ENCODE measurements around the gene PURB. TPM values are rescaled to one million over a fixed set of nuclear protein-coding genes. Genes with fewer than 3 reads are reported as not detected.

PURB gene
- total and polyA plus RNA-seq, 2 of the 4 experiments (the other 2 are of a cell fraction), result 6.3 to 8.8 TPM

DNA sequence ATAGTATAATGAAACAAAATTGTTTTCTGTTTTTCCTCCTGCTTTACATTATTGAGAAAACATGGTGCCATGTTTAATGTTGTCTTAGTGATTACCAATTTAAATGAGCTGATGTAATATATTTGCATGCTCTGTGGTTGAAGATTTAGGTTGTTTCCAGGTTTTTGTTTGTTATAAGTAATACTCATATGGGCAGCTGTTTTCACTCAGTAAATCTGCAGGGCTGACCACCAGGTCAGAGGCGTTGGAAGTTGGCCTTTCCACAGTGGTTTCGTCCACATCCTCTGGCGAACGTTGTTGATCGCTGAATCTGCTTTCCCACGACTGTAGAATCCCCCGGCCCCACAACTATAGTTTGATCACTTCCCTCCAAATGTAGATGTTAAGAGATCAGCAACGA lies 21.6 kb upstream of the PURB start:
- Histone ChIP-seq H2BK20ac (ENCODE audit: low read depth, low read length) (no peak overlapping the region), H3K4me3 (ENCODE audit: insufficient read depth, low read depth, low read length) (no peak overlapping the region), H3K23ac (ENCODE audit: low read depth, low read length) (no peak overlapping the region), H4K20me1 (ENCODE audit: insufficient read depth, low read length) (no peaks in the 10 kb centered on the region; the same call in 1 of the 2 replicates), H3K4me1 (ENCODE audit: control insufficient read depth, insufficient read depth, low read length) (no peaks in the 10 kb centered on the region), H3K4me2 (ENCODE audit: low read depth, low read length) (no peak overlapping the region), H3K27ac (ENCODE audit: insufficient read depth, low read length) (no peak overlapping the region), H3K14ac (replicated peaks; ENCODE audit: low read depth, low read length) (no peak overlapping the region), H3K56ac (ENCODE audit: extremely low read depth, insufficient read depth, low read length) (no peak overlapping the region), H3K9me3 (ENCODE audit: control insufficient read depth, insufficient read depth, low read length) (no peaks in the 10 kb centered on the region), H2BK120ac (ENCODE audit: low read depth, low read length) (no peak overlapping the region), H4K8ac (ENCODE audit: low read depth in 2 of 2, low read length in 2 of 2) (no peak overlapping the region), H2BK5ac (ENCODE audit: low read depth, low read length, poor library complexity, severe bottlenecking) (no peak overlapping the region), H4K5ac (ENCODE audit: low read depth, low read length) (no peak overlapping the region), H3K9ac (ENCODE audit: low read depth, low read length) (no peak overlapping the region), H3K9me1 (ENCODE audit: insufficient read depth, low read length) (no peaks in the 10 kb centered on the region), H3K4ac (ENCODE audit: low read depth, low read length) (no peak overlapping the region), H2BK15ac (ENCODE audit: low read depth, low read length) (no peak overlapping the region), H4K91ac (ENCODE audit: insufficient read depth, low read depth, low read length) (no peak overlapping the region), H3K27me3 (ENCODE audit: control insufficient read depth, insufficient read depth, low read length) (no peaks in the 10 kb centered on the region), H3K79me1 (ENCODE audit: low read depth in 1 of 2, low read length in 2 of 2) (peaks cover 0 to 2% of the 10 kb centered on the region in 2 experiments; a peak in 1 of 4 replicates), H3K36me3 (ENCODE audit: control insufficient read depth, insufficient read depth, low read length) (no peaks in the 10 kb centered on the region), H3K18ac (ENCODE audit: low read depth, low read length) (no peak overlapping the region), H2AK5ac (ENCODE audit: low read depth, low read length) (no peak overlapping the region), H2AK9ac (replicated peaks; ENCODE audit: low read depth, low read length, poor library complexity) (no peak overlapping the region), H2AFZ (replicated peaks; ENCODE audit: low read length, poor library complexity) (no peak overlapping the region)
- WGBS, 2 experiments (ENCODE audit: extremely low coverage in 2 of 2, insufficient read length in 1 of 2), result no CpG with 5 or more reads among the region's 8 CpGs
- in situ Hi-C loops (cut with MboI; ENCODE audit: low sequenced_read_pairs), result no loop called here
- ATAC-seq (ENCODE audit: low read depth) (no peak), DNase-seq (no peak)
- POLR2A ChIA-PET (ENCODE audit: unreplicated experiment), result no interaction called here
- intact Hi-C loops (cut with micrococcal nuclease), result no loop called here
- CTCF ChIA-PET, result no interaction called here
- no TSS peak for BruUV-seq (replicated peaks)
- TF ChIP-seq BHLHE40 (IDR thresholded peaks at IDR 0.05; ENCODE audit: low read depth, low read length), result no peak
- TF ChIP-seq NFE2L2 (IDR thresholded peaks at IDR 0.05; ENCODE audit: low read depth, low read length), result no peak
- TF ChIP-seq MXI1 (IDR thresholded peaks at IDR 0.05; ENCODE audit: borderline replicate concordance, low read depth, low read length), result no peak
- dilution Hi-C loops (cut with HindIII; ENCODE audit: low sequenced_read_pairs, unreplicated experiment), result no loop called here
